Choroid plexus epithelial cell (primary cell): ENCODE results near the gene SLC37A1.
"Not testable (repeated sequence)": the region's sequence is repeated elsewhere in the genome, so short reads cannot be mapped to it uniquely, and the experiment has no call there.

Experiments used
- DNase-seq: peaks from one replicate; pipeline ENCODE4 v3.0.0-alpha.2; 2010; ENCODE audit warnings: low read depth
- H3K4me3 ChIP-seq: 2 replicates; pipeline ENCODE4 v1.5.1; 2011; ENCODE audit warnings: low read depth, mild to moderate bottlenecking, control low read depth, low read length, moderate library complexity
- CTCF ChIP-seq: conservative IDR thresholded peaks from 2 replicates; pipeline ENCODE4 v1.5.1; 2011; ENCODE audit warnings: low read depth, mild to moderate bottlenecking, control low read depth, inconsistent platforms, low read length, moderate library complexity

The SLC37A1 gene

GRCh38 chr21:42622284-42622683 lies 108.6 kb downstream of the SLC37A1 start:
- H3K4me3 ChIP-seq: no peak overlapping the region
- DNase-seq: no peak
- no peak for TF ChIP-seq CTCF

GRCh38 chr21:42623694-42624093 lies 110.0 kb downstream of the SLC37A1 start:
- no peak for DNase-seq
- TF ChIP-seq CTCF: no peak
- H3K4me3 ChIP-seq: no peak overlapping the region

- H3K4me3 ChIP-seq: no peak overlapping the region
- DNase-seq: no peak
- no peak for TF ChIP-seq CTCF
Observed at GRCh38 chr21:42624095-42624790, 110.6 kb downstream of the SLC37A1 start.

GRCh38 chr21:42624936-42625335 lies 111.3 kb downstream of the SLC37A1 start:
- H3K4me3 ChIP-seq: no peak overlapping the region
- no peak for DNase-seq
- TF ChIP-seq CTCF: no peak

- no peak overlapping the region for H3K4me3 ChIP-seq
- no peak for TF ChIP-seq CTCF
- DNase-seq: no peak
Observed at GRCh38 chr21:42626171-42626570, 112.5 kb downstream of the SLC37A1 start.

- no peak overlapping the region for H3K4me3 ChIP-seq
- no peak for TF ChIP-seq CTCF
- no peak for DNase-seq
Observed at GRCh38 chr21:42627527-42628289, 114.1 kb downstream of the SLC37A1 start.

GRCh38 chr21:42628466-42629061 lies 114.9 kb downstream of the SLC37A1 start:
- not testable (repeated sequence) for H3K4me3 ChIP-seq, DNase-seq
